MV-4-11 (cell line): ENCODE measurements around the gene CORO6.
A peak's percentile ranks its signal among the peaks of the same experiment; 100 is the strongest.

ENCODE experiments used
- DNase-seq: peaks from one replicate; lab custom pipeline; 2025; lab: John Stamatoyannopoulos, UW

The CORO6 gene

GRCh38 chr17:29630630-29631193 is 8.0 kb upstream of the CORO6 start:
- no peak for DNase-seq

GRCh38 chr17:29629839-29630238 is 7.1 kb upstream of the CORO6 start:
- no peak for DNase-seq

- no peak for DNase-seq
Measured at GRCh38 chr17:29628644-29629043, 5.9 kb upstream of the CORO6 start.

- DNase-seq, result no peak
Measured at GRCh38 chr17:29627951-29628350, 5.2 kb upstream of the CORO6 start.

GRCh38 chr17:29625037-29625750 is 2.5 kb upstream of the CORO6 start:
- peak; percentile 3 for DNase-seq

GRCh38 chr17:29624586-29624985 is 1.9 kb upstream of the CORO6 start:
- no peak for DNase-seq

- DNase-seq, result no peak
Measured at GRCh38 chr17:29623283-29623647, 553 bp upstream of the CORO6 start.

GRCh38 chr17:29621751-29622194 is 939 bp downstream of the CORO6 start:
- DNase-seq, result no peak

GRCh38 chr17:29620779-29621500 is 1.8 kb downstream of the CORO6 start:
- DNase-seq, result no peak

- no peak for DNase-seq
Measured at GRCh38 chr17:29620271-29620670, 2.4 kb downstream of the CORO6 start.

GRCh38 chr17:29619251-29619650 is 3.5 kb downstream of the CORO6 start:
- peak; percentile 63 for DNase-seq

- no peak for DNase-seq
Measured at GRCh38 chr17:29618272-29619065, 4.2 kb downstream of the CORO6 start.

- DNase-seq, result peak; percentile 84
Measured at GRCh38 chr17:29617481-29618271, 5.0 kb downstream of the CORO6 start.

- DNase-seq, result peak; percentile 86
Measured at GRCh38 chr17:29617125-29617480, 5.6 kb downstream of the CORO6 start.

GRCh38 chr17:29616300-29617048 is 6.2 kb downstream of the CORO6 start:
- no peak for DNase-seq

GRCh38 chr17:29615492-29616299 is 7.0 kb downstream of the CORO6 start:
- DNase-seq, result peak; percentile 84

- DNase-seq, result peak; percentile 90
Measured at GRCh38 chr17:29615048-29615385, 7.7 kb downstream of the CORO6 start.

- no peak for DNase-seq
Measured at GRCh38 chr17:29614349-29615047, 8.2 kb downstream of the CORO6 start.

GRCh38 chr17:29613856-29614255 is 8.9 kb downstream of the CORO6 start:
- DNase-seq, result no peak
